Astrocyte of the cerebellum (primary cell): ENCODE data around the gene SCARB1.

Experiments used
- DNase-seq: peaks from one replicate; pipeline ENCODE4 v3.0.0-alpha.2; 2011; ENCODE audit warnings: low read depth
- H3K4me3 ChIP-seq: 2 replicates; pipeline ENCODE4 v1.5.1; 2011; ENCODE audit warnings: mild to moderate bottlenecking, low read depth, low read length, moderate library complexity
- in situ Hi-C: cut with HindIII; loops from 2 replicates; pipeline ENCODE4 v1.10.0; 2017; ENCODE audit warnings: low sequenced_read_pairs
- TF ChIP-seq, protein P1 (sequence below): IDR thresholded peaks from 2 replicates; pipeline ENCODE4 v1.5.1; 2012; ENCODE audit warnings: low read length, low read depth, moderate library complexity, mild to moderate bottlenecking; ENCODE audit errors: missing control alignments

The SCARB1 gene

DNA sequence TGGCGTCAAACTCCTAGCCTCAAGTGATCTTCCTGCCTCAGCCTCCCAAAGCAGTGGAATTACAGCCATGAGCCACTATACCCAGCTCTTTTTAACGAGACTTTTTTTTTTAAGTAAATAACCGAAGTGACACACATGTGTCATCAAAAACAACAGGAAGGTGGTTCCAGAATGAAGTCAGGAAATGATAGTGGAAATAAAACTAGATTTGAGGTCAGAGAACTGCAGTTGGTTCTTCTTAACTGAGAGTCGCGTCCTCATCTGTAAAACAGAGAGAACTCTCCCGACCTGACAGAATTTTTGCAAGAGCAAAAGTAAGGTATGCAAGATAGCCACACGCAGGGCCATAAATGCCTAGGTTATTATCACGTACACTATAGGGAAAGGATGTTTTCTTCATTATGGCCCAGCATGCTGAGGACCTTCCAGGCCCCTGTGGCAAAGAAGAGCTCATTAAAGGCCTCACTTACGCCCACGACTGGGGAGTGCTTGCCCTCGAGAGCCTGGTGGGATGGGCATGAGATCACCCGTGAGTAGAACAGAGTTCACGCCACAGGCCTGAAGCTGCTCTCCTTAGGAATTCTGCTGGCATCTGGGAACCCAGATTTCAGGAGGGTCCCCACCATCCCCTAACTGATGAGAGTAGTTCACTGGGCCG is 67.2 kb downstream of the SCARB1 start:
- H3K4me3 ChIP-seq = no peak overlapping the region
- no peak for DNase-seq
- TF ChIP-seq, protein P1, sequence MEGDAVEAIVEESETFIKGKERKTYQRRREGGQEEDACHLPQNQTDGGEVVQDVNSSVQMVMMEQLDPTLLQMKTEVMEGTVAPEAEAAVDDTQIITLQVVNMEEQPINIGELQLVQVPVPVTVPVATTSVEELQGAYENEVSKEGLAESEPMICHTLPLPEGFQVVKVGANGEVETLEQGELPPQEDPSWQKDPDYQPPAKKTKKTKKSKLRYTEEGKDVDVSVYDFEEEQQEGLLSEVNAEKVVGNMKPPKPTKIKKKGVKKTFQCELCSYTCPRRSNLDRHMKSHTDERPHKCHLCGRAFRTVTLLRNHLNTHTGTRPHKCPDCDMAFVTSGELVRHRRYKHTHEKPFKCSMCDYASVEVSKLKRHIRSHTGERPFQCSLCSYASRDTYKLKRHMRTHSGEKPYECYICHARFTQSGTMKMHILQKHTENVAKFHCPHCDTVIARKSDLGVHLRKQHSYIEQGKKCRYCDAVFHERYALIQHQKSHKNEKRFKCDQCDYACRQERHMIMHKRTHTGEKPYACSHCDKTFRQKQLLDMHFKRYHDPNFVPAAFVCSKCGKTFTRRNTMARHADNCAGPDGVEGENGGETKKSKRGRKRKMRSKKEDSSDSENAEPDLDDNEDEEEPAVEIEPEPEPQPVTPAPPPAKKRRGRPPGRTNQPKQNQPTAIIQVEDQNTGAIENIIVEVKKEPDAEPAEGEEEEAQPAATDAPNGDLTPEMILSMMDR = no peak
- in situ Hi-C loops = no loop called here

DNA sequence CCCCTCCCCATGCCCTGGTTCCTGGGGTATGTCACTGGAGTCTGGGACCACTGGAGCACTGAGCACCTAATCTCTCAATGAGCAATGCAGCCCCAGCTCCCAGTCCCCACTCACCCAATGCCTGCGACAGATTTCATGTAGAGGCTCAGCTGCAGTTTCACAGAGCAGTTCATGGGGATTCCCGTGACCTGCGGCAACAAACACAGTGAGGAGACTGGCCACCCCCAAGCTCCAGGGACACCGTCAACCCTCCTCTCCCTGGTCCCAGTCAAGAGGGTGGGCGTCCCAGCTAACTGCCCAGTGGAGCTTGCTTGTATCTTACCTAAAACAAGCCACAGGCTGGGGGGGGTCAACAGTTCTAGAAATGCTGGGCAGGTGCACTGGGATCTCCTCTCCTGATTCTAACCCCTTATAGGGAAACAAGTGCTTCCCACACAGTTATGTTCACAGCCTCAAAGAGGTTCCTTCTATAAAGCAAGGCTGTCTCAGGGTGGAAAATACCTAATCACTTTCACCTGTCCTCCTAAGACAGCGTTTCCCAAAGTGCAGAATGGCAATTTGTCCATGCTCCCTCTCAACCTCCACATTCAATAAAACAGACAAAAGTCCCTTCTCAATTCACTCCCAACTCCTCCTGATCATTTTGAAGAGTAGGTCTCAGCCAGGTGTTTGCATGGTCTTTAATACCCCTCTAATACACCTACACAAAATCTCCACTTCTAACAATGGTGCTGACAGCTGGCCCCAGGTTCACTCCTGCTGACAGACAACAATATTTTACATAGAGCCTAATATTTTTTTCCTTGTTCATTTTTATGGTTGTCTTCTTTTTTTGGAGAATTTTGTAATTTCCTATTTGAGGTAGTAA is 68.3 kb downstream of the SCARB1 start:
- DNase-seq = no peak
- H3K4me3 ChIP-seq = no peak overlapping the region
- TF ChIP-seq, protein P1 = no peak
- in situ Hi-C loops = no loop called here

DNA sequence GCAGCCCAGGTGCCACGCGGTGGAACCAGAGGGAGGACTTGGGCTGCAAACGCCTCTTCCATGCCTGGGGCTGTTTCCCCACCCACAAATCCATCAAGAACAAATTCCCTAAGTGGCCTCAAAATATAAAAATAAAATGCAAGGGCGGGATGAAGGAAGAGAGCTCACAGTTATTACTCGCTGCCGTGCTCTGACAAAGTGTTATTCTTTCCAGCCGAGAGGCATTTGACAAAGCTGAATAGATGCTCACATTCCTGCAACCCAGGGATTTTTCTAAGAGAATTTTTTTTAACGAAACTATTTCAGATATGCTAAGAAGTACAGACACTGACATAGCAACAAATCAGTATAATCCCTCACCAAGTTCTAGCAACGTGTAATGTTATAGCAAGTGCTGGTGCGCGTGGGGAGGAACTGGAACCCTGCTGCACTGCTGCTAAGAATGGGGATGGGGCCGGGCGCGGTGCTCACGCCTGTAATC is 70.7 kb downstream of the SCARB1 start:
- in situ Hi-C loops = no loop called here
- TF ChIP-seq, protein P1 = no peak
- DNase-seq = no peak
- H3K4me3 ChIP-seq = no peak overlapping the region

DNA sequence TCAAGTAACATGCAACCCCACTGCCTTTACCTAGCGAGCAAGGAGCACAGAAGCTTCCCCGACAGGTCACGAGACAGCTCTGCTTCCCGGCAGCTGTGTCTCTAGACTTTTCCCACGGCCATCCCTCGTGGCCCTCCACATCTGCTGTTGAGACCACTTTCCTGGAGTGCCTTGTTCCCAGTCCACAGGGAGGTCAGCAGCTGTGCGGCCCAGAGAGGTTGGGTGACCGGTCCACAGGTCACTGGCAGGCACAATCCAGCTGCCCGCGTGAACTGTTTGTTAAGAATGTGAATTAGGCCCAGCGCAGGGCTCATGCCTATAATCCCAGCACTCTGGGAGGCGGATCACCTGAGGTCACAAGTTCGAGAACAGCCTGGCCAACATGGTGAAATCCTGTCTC is 71.5 kb downstream of the SCARB1 start:
- H3K4me3 ChIP-seq = no peak overlapping the region
- TF ChIP-seq, protein P1 = no peak
- in situ Hi-C loops = no loop called here
- DNase-seq = no peak

DNA sequence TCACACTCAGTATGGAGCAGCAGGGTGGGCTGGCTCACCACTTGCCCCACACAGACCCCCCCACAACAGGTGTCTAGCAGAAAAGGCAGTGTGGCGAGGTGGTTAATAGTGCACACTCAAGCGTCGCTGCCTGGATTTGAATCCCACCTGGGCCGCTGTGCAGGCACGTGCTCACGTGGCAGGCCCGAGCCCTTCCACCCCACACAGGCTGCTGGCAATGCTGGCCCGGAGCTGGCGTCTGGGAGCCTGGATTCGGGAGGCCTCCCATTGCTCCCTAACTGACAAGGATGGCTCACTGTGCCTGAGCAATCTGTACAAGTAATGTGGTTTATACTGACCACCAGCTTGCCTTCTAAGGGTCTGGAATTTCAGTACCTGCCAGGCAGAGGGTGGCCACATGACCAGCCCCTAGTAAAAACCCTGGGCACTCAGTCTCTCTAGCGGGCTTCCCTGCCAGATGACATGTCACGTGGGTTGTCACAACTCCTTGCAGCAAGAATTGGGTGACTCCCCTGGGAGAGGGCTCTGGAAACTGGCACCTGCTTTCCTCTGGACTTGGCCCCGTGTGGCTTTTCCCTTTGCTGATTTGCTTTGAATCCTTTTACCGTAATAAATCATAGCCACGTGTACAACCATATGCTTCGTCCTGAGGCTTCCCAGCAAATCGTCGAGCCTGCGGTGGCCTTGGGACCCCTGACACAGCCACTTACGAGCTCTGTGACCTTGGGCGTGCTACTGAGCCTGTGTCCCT is 72.8 kb downstream of the SCARB1 start:
- DNase-seq = no peak
- TF ChIP-seq, protein P1 = no peak
- in situ Hi-C loops = no loop called here
- no peak overlapping the region for H3K4me3 ChIP-seq

DNA sequence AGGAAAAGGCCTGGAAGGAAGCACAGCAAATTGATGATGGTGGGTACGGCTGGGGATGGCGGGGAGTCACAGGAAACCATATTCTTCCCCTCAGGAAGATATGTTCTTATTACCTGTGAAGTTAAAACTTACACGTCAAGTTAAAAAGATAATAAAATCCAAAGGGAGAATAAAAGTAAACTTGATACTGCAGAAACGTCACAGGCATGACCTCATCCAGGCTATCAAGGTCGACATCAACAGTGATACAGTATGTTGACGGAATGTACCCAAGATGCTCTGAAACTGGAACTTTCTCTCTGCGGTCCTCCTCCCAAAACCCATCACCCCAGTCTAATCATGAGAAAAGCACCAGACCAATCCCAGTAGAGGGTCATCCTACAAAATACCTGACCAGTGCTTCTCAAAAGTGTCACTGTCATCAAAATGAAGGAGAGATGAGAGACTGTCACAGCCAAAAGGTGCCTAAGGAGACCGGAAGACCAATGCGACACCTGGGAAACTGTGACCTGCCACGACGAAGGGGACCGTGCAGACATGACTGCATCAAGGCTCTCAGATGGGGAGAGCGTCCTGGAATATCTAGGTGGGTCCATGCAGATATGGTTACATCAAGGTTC is 74.6 kb downstream of the SCARB1 start:
- DNase-seq = no peak
- TF ChIP-seq, protein P1 = no peak
- in situ Hi-C loops = no loop called here
- H3K4me3 ChIP-seq = no peak overlapping the region
